Right cardiac atrium (tissue), 5 donors: ENCODE results near the gene CILP2. TPM values are rescaled to one million over a fixed set of nuclear protein-coding genes. Genes with fewer than 3 reads are reported as not detected.

Experiments
- ATAC-seq, 2 donors: fragments of 200-7000 bp; cut with Tn5 transposase; one replicate each; pipeline versions ENCODE4 v1.8.0 to v1.9.1; 2020; ENCODE audit warnings: moderate library complexity in 2 of 2, mild to moderate bottlenecking in 1 of 2
- DNase-seq, 3 donors: peaks; one replicate each; pipeline ENCODE4 v3.0.0-alpha.2; 2020
- H3K27ac ChIP-seq: one replicate; pipeline ENCODE4 v1.5.1; 2013; ENCODE audit warnings: mild to moderate bottlenecking, low read length, control low read depth, moderate library complexity
- H3K27me3 ChIP-seq: one replicate; pipeline ENCODE4 v1.6.1; 2013; ENCODE audit not compliant: control insufficient read depth, insufficient read depth
- H3K4me1 ChIP-seq: one replicate; pipeline ENCODE4 v1.6.1; 2013; ENCODE audit warnings: low read length; ENCODE audit not compliant: control insufficient read depth, insufficient read depth
- H3K4me3 ChIP-seq: one replicate; pipeline ENCODE4 v1.5.1; 2013; ENCODE audit warnings: low read length, control low read depth
- H3K9me3 ChIP-seq: one replicate; pipeline ENCODE4 v1.6.1; 2013; ENCODE audit warnings: low read length; ENCODE audit not compliant: control insufficient read depth
- WGBS: extraction: QIAGEN DNeasy Blood & Tissue Kit; methylation state at CpG from one replicate; pipeline ENCODE4 v1.1.7; 2013; 5-methylcytosine and 5-hydroxymethylcytosine counted together
- intact Hi-C, 4 donors: fragments of 100-400 bp; cut with DNase I; formaldehyde crosslinking; loops; one replicate each; pipeline versions ENCODE4 v1.11.0 to v1.14.0; 2022 to 2023
- polyA plus RNA-seq: library from polyadenylated mRNA; stranded (reverse); fragments of 200-250 nt; gene quantifications from one replicate; pipeline ENCODE4 v1.2.3, GENCODE V29; 2013
- total RNA-seq, 4 donors: library from RNA; stranded (reverse); fragmentation: NEBNext Ultra II Directional; extraction: Animal tissue kit (Norgen Biotek cat#: 25700); gene quantifications; one replicate each; pipeline ENCODE4 v1.2.1, GENCODE V29; 2021
- donor health status: healthy with polysubstance abuse.
- donor health status: DM: no; HTN: yes; CAD: no.
- donor health status: DM: no; HTN: no; CAD: no.
- donor health status: DM: no; HTN: yes; CAD: no; lungs with severe emphysema.
- donor health status: DM: yes; HTN: yes; CAD: no.

CILP2 gene
- total and polyA plus RNA-seq, 5 donors, result 0.05 to 0.39 (median 0.12) TPM

GRCh38 chr19:19525611-19526380 lies 12.3 kb upstream of the CILP2 start:
- H3K4me1 ChIP-seq, result no peaks in the 10 kb centered on the region
- intact Hi-C loops, result no loop called here
- H3K9me3 ChIP-seq, result no peaks in the 10 kb centered on the region
- H3K27me3 ChIP-seq, result no peaks in the 10 kb centered on the region
- no peak overlapping the region for H3K27ac ChIP-seq
- no peak overlapping the region for H3K4me3 ChIP-seq
- DNase-seq, result no peak
- ATAC-seq, result no peak
- 84% methylated on average over 23 of the region's 23 CpGs for WGBS

GRCh38 chr19:19526581-19527370 lies 11.3 kb upstream of the CILP2 start:
- Histone ChIP-seq H3K4me3 (no peak overlapping the region), H3K27ac (no peak overlapping the region), H3K27me3 (no peaks in the 10 kb centered on the region), H3K4me1 (no peaks in the 10 kb centered on the region), H3K9me3 (no peaks in the 10 kb centered on the region)
- ATAC-seq, result no peak
- intact Hi-C loops, result no loop called here
- 75% methylated on average over 28 of the region's 28 CpGs for WGBS
- no peak for DNase-seq

- Histone ChIP-seq H3K9me3 (no peaks in the 10 kb centered on the region), H3K4me3 (no peak overlapping the region), H3K4me1 (no peaks in the 10 kb centered on the region), H3K27me3 (no peaks in the 10 kb centered on the region), H3K27ac (no peak overlapping the region)
- intact Hi-C loops, result no loop called here
- ATAC-seq (no peak), DNase-seq (no peak)
- WGBS, result 91% methylated on average over 9 of the region's 9 CpGs
These were observed 10.8 kb upstream of the CILP2 start for GRCh38 chr19:19527371-19527656.

GRCh38 chr19:19527674-19528625 lies 10.1 kb upstream of the CILP2 start:
- Histone ChIP-seq H3K27me3 (no peaks in the 10 kb centered on the region), H3K27ac (no peak overlapping the region), H3K4me3 (no peak overlapping the region), H3K4me1 (no peaks in the 10 kb centered on the region), H3K9me3 (no peaks in the 10 kb centered on the region)
- WGBS, result 92% methylated on average over 27 of the region's 27 CpGs
- ATAC-seq, result no peak
- DNase-seq, result peak in 1 of 3 donors; percentile 59
- intact Hi-C loops, result no loop called here

- H3K27ac ChIP-seq, result no peak within 1 kb of the TSS
- H3K4me1 ChIP-seq, result no peaks in the 10 kb centered on the region
- WGBS, result 46% methylated on average over 50 of the region's 50 CpGs
- DNase-seq, result peak in 1 of 3 donors; percentile 80
- H3K9me3 ChIP-seq, result no peaks in the 10 kb centered on the region
- H3K27me3 ChIP-seq, result no peaks in the 10 kb centered on the region
- no peak within 1 kb of the TSS for H3K4me3 ChIP-seq
- intact Hi-C loops, result no loop called here
- ATAC-seq, result peak; percentile 37 to 42
These were observed 9.2 kb upstream of the CILP2 start, which contains the start of gene YJEFN3 for GRCh38 chr19:19528721-19529490. YJEFN3 (plus strand) TSS chr19:19528911; CDS start chr19:19528933, 22 bp downstream.

- Histone ChIP-seq H3K27me3 (no peaks in the 10 kb centered on the region), H3K27ac (no peak overlapping the region), H3K4me1 (no peaks in the 10 kb centered on the region), H3K9me3 (no peaks in the 10 kb centered on the region), H3K4me3 (no peak overlapping the region)
- no peak for ATAC-seq
- DNase-seq, result no peak
- intact Hi-C loops, result loop anchor here (5.0 to 10.0 kb wide), 5 partner anchors 115 to 425 kb away; partner anchors contain the start of gene GMIP (in 1 of the 4)
- WGBS, result 70% methylated on average over 11 of the region's 11 CpGs
These were observed 8.2 kb upstream of the CILP2 start for GRCh38 chr19:19529783-19530422.

- no peak for DNase-seq
- 41% methylated on average over 9 of the region's 9 CpGs for WGBS
- no peaks in the 10 kb centered on the region for H3K27me3 ChIP-seq
- H3K4me3 ChIP-seq, result no peak overlapping the region
- no peak overlapping the region for H3K27ac ChIP-seq
- intact Hi-C loops, result loop anchor here (5.0 to 10.0 kb wide), 5 partner anchors 114 to 424 kb away; partner anchors contain the start of gene GMIP (in 1 of the 4)
- no peaks in the 10 kb centered on the region for H3K9me3 ChIP-seq
- H3K4me1 ChIP-seq, result no peaks in the 10 kb centered on the region
- ATAC-seq, result no peak
These were observed 7.7 kb upstream of the CILP2 start for GRCh38 chr19:19530423-19530804.

- Histone ChIP-seq H3K4me1 (no peaks in the 10 kb centered on the region), H3K9me3 (no peaks in the 10 kb centered on the region), H3K27me3 (no peaks in the 10 kb centered on the region), H3K27ac (no peak overlapping the region), H3K4me3 (no peak overlapping the region)
- ATAC-seq (no peak), DNase-seq (no peak)
- 84% methylated on average over 4 of the region's 4 CpGs for WGBS
- intact Hi-C loops, result loop anchor here (5.0 to 10.0 kb wide), 5 partner anchors 114 to 424 kb away; partner anchors contain the start of gene GMIP (in 1 of the 4)
These were observed 7.2 kb upstream of the CILP2 start for GRCh38 chr19:19530889-19531288.

GRCh38 chr19:19531951-19532805 lies 5.9 kb upstream of the CILP2 start:
- peak; percentile 85 to 95 (median 94) for DNase-seq
- WGBS, result 22% methylated on average over 48 of the region's 48 CpGs
- no peak overlapping the region for H3K4me3 ChIP-seq
- H3K27ac ChIP-seq, result no peak overlapping the region
- no peaks in the 10 kb centered on the region for H3K9me3 ChIP-seq
- H3K27me3 ChIP-seq, result no peaks in the 10 kb centered on the region
- H3K4me1 ChIP-seq, result no peaks in the 10 kb centered on the region
- peak; percentile 66 to 67 for ATAC-seq
- intact Hi-C loops, result loop anchor here (2.0 to 10.0 kb wide), 6 partner anchors 111 to 423 kb away; partner anchors contain the start of gene GMIP (in 3 of the 4)
